ENCODE measurements around the gene HCN2. TPM values are rescaled to one million over a fixed set of nuclear protein-coding genes. Genes with fewer than 3 reads are reported as not detected.
"Not testable (repeated sequence)": the region's sequence is repeated elsewhere in the genome, so short reads cannot be mapped to it uniquely, and the experiment has no call there.

Gene HCN2
- total and polyA plus RNA-seq, 9 of the 15 experiments (the other 6 are each of a cell fraction or from before 2014, with no cell fraction given) = 0.29 to 4.2 (median 0.82) TPM; not detected in 2

DNA sequence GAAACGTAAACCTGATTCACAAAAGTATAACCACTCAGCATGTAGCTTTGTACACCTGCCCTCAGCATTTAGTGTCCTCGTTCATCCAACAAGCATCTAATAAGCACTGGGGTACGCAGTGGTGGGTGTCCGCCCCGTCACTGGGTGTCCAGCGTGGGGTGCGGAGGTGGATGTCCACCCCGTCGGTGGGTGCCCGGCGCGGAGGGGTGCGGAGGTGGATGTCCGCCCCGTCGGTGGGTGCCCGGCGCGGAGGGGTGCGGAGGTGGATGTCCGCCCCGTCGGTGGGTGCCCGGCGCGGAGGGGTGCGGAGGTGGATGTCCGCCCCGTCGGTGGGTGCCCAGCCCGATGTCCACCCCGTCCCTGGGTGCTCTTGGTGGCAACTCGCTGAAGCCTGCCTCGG is 4.5 kb upstream of the HCN2 start:
- not testable (repeated sequence) for BruUV-seq (replicated peaks); ATAC-seq

DNA sequence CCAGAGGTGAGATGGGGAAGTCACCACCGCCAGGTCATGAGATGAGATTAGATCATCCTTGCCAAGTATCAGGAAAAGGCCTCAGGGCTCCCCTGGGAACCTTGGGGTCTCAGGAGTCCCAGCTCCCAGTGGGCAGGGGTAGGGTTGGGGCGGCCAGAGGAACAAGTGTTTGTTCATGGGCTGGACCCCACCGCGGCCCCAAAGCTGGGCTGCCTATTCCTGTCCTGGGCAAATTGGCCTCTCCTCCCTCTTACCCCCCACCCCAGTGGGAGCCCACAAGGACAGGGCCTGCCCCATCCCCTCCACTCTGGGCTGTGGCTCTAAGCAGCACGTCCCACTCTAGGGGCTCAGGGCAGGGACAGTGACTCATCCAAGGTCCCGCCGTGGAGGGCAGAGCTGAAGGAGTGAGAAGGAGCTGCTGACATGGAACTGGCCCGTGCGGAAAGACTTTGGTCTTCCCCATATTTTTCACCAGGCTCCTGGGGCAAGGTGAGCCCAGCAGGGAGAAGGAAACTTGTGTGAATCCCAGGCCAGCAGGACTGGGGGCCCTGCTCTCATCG is 4.0 kb upstream of the HCN2 start:
- in situ Hi-C loops (cut with MboI) = no loop called here
- TF ChIP-seq SNRNP70 (optimal IDR thresholded peaks at IDR 0.05; ENCODE audit: low read depth, low read length) (peak; percentile 40), ZNF668 (CRISPR knock-in tag; IDR thresholded peaks at IDR 0.05) (no peak), HNRNPK (IDR thresholded peaks at IDR 0.05; ENCODE audit: low read depth, low read length, poor library complexity, severe bottlenecking) (no peak), JUND (IDR thresholded peaks at IDR 0.05; ENCODE audit: borderline replicate concordance, low read depth, low read length) (0 out of 2 replicates have a peak, but pooled peaks have one; percentile 17), JUND (tag; IDR thresholded peaks at IDR 0.05; ENCODE audit: borderline replicate concordance, low read depth, low read length) (no peak), ZNF263 (CRISPR knock-in tag; IDR thresholded peaks at IDR 0.05; ENCODE audit: borderline replicate concordance) (peak; percentile 30; the same call in 1 of the 2 replicates), POLR2G (IDR thresholded peaks at IDR 0.05; ENCODE audit: low read depth, low read length) (peak; percentile 47), KAT7 (CRISPR knock-in tag; IDR thresholded peaks at IDR 0.05; ENCODE audit: borderline replicate concordance) (peak; percentile 54; the same call in 1 of the 2 replicates)
- TF ChIP-seq, protein P1, sequence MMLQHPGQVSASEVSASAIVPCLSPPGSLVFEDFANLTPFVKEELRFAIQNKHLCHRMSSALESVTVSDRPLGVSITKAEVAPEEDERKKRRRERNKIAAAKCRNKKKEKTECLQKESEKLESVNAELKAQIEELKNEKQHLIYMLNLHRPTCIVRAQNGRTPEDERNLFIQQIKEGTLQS (IDR thresholded peaks at IDR 0.05) = peak; percentile 27; the same call in 1 of the 2 replicates
- TF ChIP-seq, protein P1 (CRISPR knock-in tag; conservative IDR thresholded peaks at IDR 0.05) = no peak
- TF ChIP-seq, protein P2, sequence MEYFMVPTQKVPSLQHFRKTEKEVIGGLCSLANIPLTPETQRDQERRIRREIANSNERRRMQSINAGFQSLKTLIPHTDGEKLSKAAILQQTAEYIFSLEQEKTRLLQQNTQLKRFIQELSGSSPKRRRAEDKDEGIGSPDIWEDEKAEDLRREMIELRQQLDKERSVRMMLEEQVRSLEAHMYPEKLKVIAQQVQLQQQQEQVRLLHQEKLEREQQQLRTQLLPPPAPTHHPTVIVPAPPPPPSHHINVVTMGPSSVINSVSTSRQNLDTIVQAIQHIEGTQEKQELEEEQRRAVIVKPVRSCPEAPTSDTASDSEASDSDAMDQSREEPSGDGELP (CRISPR knock-in tag; IDR thresholded peaks at IDR 0.05; ENCODE audit: borderline replicate concordance) = no peak

More for the DNA sequence above, 4.5 kb upstream of the HCN2 start:
- TF ChIP-seq POLR2G (IDR thresholded peaks at IDR 0.05; ENCODE audit: low read depth, low read length) (peak; percentile 64), HNRNPL (IDR thresholded peaks at IDR 0.05; ENCODE audit: low read depth, low read length) (0 out of 2 replicates have a peak, but pooled peaks have one; percentile 38)
- peaks cover 3 to 84% of the 10 kb centered on the region in 2 experiments; a peak in 3 of 5 replicates for H3K4me1 ChIP-seq (replicated peaks in 1 of 2; ENCODE audit: control insufficient read depth in 2 of 2, insufficient read depth in 2 of 2, low read length in 2 of 2)
- WGBS (ENCODE audit: insufficient coverage, low coverage, missing lambda C conversion rate) = 81% methylated on average over 23 of the region's 34 CpGs
- POLR2A ChIA-PET = interaction anchor here (1.1 to 3.1 kb wide), 7 partner anchors 11 to 149 kb away, joined by 3 to 41 read pairs (median 5); partner anchors contain the start of genes BSG and CDC34
- H3K27ac ChIP-seq (ENCODE audit: extremely low read depth, low read depth, low read length); H3K9me1 ChIP-seq (ENCODE audit: control insufficient read depth, insufficient read depth, low read length); CTCF ChIA-PET (ENCODE audit: low intra/inter-chr PET ratio); H3K9me3 ChIP-seq (replicated peaks; ENCODE audit: control insufficient read depth, insufficient read depth, low read depth, low read length); H3K4me3 ChIP-seq; H3K4me2 ChIP-seq (ENCODE audit: insufficient read depth, low read length); H3K27me3 ChIP-seq (ENCODE audit: control insufficient read depth in 2 of 2, insufficient read depth in 2 of 2, low read length in 2 of 2); H3K79me2 ChIP-seq (ENCODE audit: control insufficient read depth, insufficient read depth, low read length); DNase-seq (ENCODE audit: extremely low read depth in 1 of 4, low spot score in 3 of 4); in situ Hi-C loops (cut with MboI); H3K9ac ChIP-seq (ENCODE audit: insufficient read depth in 1 of 2, low read depth in 2 of 2, low read length in 2 of 2); FAIRE-seq; H2AFZ ChIP-seq (ENCODE audit: low read depth, low read length): not testable (repeated sequence)
- peaks cover 31% of the 10 kb centered on the region; the same call in 1 of the 3 replicates for H3K36me3 ChIP-seq (ENCODE audit: control insufficient read depth, insufficient read depth, low read length)
- intact Hi-C loops (cut with micrococcal nuclease) = loop anchor here (10.0 kb wide), 2 partner anchors 50 to 150 kb away; partner anchors contain the start of gene CDC34
- peaks cover 23% of the 10 kb centered on the region for H4K20me1 ChIP-seq (replicated peaks; ENCODE audit: control insufficient read depth, insufficient read depth, low read length)

More for the DNA sequence above, 4.0 kb upstream of the HCN2 start:
- H3K9me3 ChIP-seq (replicated peaks; ENCODE audit: control insufficient read depth, insufficient read depth, low read depth, low read length) = no peaks in the 10 kb centered on the region
- WGBS (ENCODE audit: insufficient coverage, low coverage, missing lambda C conversion rate) = 22% methylated on average over 6 of the region's 10 CpGs
- no peak for ATAC-seq
- FAIRE-seq = no peak
- no TSS peak for BruUV-seq (replicated peaks)
- H3K27me3 ChIP-seq (ENCODE audit: control insufficient read depth in 2 of 2, insufficient read depth in 2 of 2, low read length in 2 of 2) = peaks cover 0 to under 1% of the 10 kb centered on the region in 2 experiments; a peak in 1 of 5 replicates
- H3K4me1 ChIP-seq (replicated peaks in 1 of 2; ENCODE audit: control insufficient read depth in 2 of 2, insufficient read depth in 2 of 2, low read length in 2 of 2) = peaks cover 3 to 84% of the 10 kb centered on the region in 2 experiments; a peak in 3 of 5 replicates
- no peaks in the 10 kb centered on the region for H3K9me1 ChIP-seq (ENCODE audit: control insufficient read depth, insufficient read depth, low read length)
- DNase-seq (ENCODE audit: extremely low read depth in 1 of 4, low spot score in 3 of 4) = peak in 1 of 4 experiments; percentile 37
- intact Hi-C loops (cut with micrococcal nuclease) = loop anchor here (10.0 kb wide), 2 partner anchors 51 to 149 kb away; partner anchors contain the start of gene CDC34
- no peaks in the 10 kb centered on the region for H3K79me2 ChIP-seq (ENCODE audit: control insufficient read depth, insufficient read depth, low read length)
- H3K36me3 ChIP-seq (ENCODE audit: control insufficient read depth, insufficient read depth, low read length) = peaks cover 26% of the 10 kb centered on the region; the same call in 1 of the 3 replicates
- no peak overlapping the region for H3K4me2 ChIP-seq (ENCODE audit: insufficient read depth, low read length)
- peak overlapping the region in 1 of 2 experiments; percentile 12; a peak in 1 of 4 replicates for H3K9ac ChIP-seq (ENCODE audit: insufficient read depth in 1 of 2, low read depth in 2 of 2, low read length in 2 of 2)
- peaks cover 23% of the 10 kb centered on the region for H4K20me1 ChIP-seq (replicated peaks; ENCODE audit: control insufficient read depth, insufficient read depth, low read length)
- ChIA-PET CTCF (ENCODE audit: low intra/inter-chr PET ratio) (no interaction called here), POLR2A (interaction anchor here (0.7 to 3.1 kb wide), 7 partner anchors 11 to 148 kb away, joined by 3 to 41 read pairs (median 5); partner anchors contain the start of gene CDC34)
- H3K27ac ChIP-seq (ENCODE audit: extremely low read depth, low read depth, low read length) = no peak overlapping the region
- no peak overlapping the region for H2AFZ ChIP-seq (ENCODE audit: low read depth, low read length)
- H3K4me3 ChIP-seq = no peak overlapping the region
